ENCODE measurements around the gene TRIM41. TPM values are rescaled to one million over a fixed set of nuclear protein-coding genes. Genes with fewer than 3 reads are reported as not detected.
A peak's percentile ranks its signal among the peaks of the same experiment; 100 is the strongest.

Gene TRIM41
- total and polyA plus RNA-seq, 2 of the 13 experiments (the other 11 are each of a cell fraction or from before 2014, with no cell fraction given) = 10.2 to 16.7 TPM

- TF ChIP-seq ZFP36L1 (CRISPR knock-in tag; IDR thresholded peaks at IDR 0.05) (0 out of 2 replicates have a peak, but pooled peaks have one; percentile 25), POLR2AphosphoS2 (IDR thresholded peaks at IDR 0.05; ENCODE audit: low read depth, low read length) (no peak), ZNF34 (CRISPR knock-in tag; IDR thresholded peaks at IDR 0.05; ENCODE audit: borderline replicate concordance) (peak; percentile 95; the same call in 1 of the 2 replicates), FUBP1 (CRISPR knock-in tag; IDR thresholded peaks at IDR 0.05; ENCODE audit: borderline replicate concordance) (0 out of 2 replicates have a peak, but pooled peaks have one; percentile 51), CENPT (CRISPR knock-in tag; IDR thresholded peaks at IDR 0.05; ENCODE audit: low read depth) (0 out of 2 replicates have a peak, but pooled peaks have one; percentile 24), PRMT3 (CRISPR knock-in tag; IDR thresholded peaks at IDR 0.05; ENCODE audit: borderline replicate concordance, low read depth) (no peak), MTF2 (CRISPR knock-in tag; IDR thresholded peaks at IDR 0.05; ENCODE audit: borderline replicate concordance) (no peak), ATF6 (CRISPR knock-in tag; conservative IDR thresholded peaks at IDR 0.05) (no peak), ZNF10 (CRISPR knock-in tag; IDR thresholded peaks at IDR 0.05; ENCODE audit: borderline replicate concordance, low read depth) (no peak), ZNF510 (CRISPR knock-in tag; IDR thresholded peaks at IDR 0.05; ENCODE audit: low read depth) (no peak), TBL1XR1 (IDR thresholded peaks at IDR 0.05; ENCODE audit: borderline replicate concordance, low read length, partially characterized antibody) (no peak), ARHGAP35 (CRISPR knock-in tag; IDR thresholded peaks at IDR 0.05; ENCODE audit: borderline replicate concordance) (no peak; the same call in 1 of the 2 replicates), SNAPC5 (CRISPR knock-in tag; IDR thresholded peaks at IDR 0.05; ENCODE audit: borderline replicate concordance) (0 out of 2 replicates have a peak, but pooled peaks have one; percentile 41), PHF21A (CRISPR knock-in tag; IDR thresholded peaks at IDR 0.05) (peak; percentile 69), ZNF609 (CRISPR knock-in tag; IDR thresholded peaks at IDR 0.05; ENCODE audit: borderline replicate concordance) (no peak; the same call in 1 of the 2 replicates)
Observed at GRCh38 chr5:181260720-181261319, 37.7 kb downstream of the TRIM41 start, which contains the start of gene TRIM52 (continued).
